Measurements from ENCODE around the gene GPR89B. TPM values are rescaled to one million over a fixed set of nuclear protein-coding genes. Genes with fewer than 3 reads are reported as not detected.

GPR89B gene
- total and polyA plus RNA-seq, 2 donors (not counting 1 experiment from before 2014, with no cell fraction given), result 19.0 to 21.7 TPM

GRCh38 chr1:147907786-147908509 is 20.3 kb upstream of the GPR89B start:
- H3K27ac ChIP-seq (ENCODE audit: insufficient read depth, low read length), result no peak overlapping the region
- H3K36me3 ChIP-seq (ENCODE audit: control insufficient read depth, insufficient read depth, low read length), result no peaks in the 10 kb centered on the region
- H4K20me1 ChIP-seq (ENCODE audit: control insufficient read depth, extremely low read depth, insufficient read depth, low read length), result no peaks in the 10 kb centered on the region
- TF ChIP-seq CTCF (conservative IDR thresholded peaks at IDR 0.05 in 1 of 2, IDR thresholded peaks at IDR 0.05 in 1 of 2; ENCODE audit: low read depth in 1 of 2, low read length in 2 of 2) (no peak), EZH2 (IDR thresholded peaks at IDR 0.05; ENCODE audit: low read length, missing control alignments) (no peak)
- H3K9ac ChIP-seq (ENCODE audit: insufficient read depth, low read length), result no peak overlapping the region
- no peaks in the 10 kb centered on the region for H3K9me3 ChIP-seq (ENCODE audit: control insufficient read depth, insufficient read depth, low read depth, low read length)
- H3K27me3 ChIP-seq (ENCODE audit: control insufficient read depth, insufficient read depth, low read length), result peaks cover 3% of the 10 kb centered on the region
- no peak overlapping the region for H3K4me3 ChIP-seq (replicated peaks in 1 of 4; ENCODE audit: control extremely low read depth in 1 of 4, insufficient read depth in 1 of 4, low read depth in 3 of 4, low read length in 4 of 4)
- H3K4me1 ChIP-seq (ENCODE audit: control insufficient read depth, extremely low read depth, insufficient read depth, low read length), result no peaks in the 10 kb centered on the region
- no peak overlapping the region for H3K4me2 ChIP-seq (ENCODE audit: extremely low read depth, insufficient read depth, low read length)
- no peaks in the 10 kb centered on the region for H3K79me2 ChIP-seq (ENCODE audit: control insufficient read depth, insufficient read depth, low read length)
- no peak overlapping the region for H2AFZ ChIP-seq (ENCODE audit: low read length)
- no peak for DNase-seq (ENCODE audit: low read depth in 2 of 2)

GRCh38 chr1:147912553-147912952 is 15.7 kb upstream of the GPR89B start:
- H3K9me3 ChIP-seq (ENCODE audit: control insufficient read depth, insufficient read depth, low read depth, low read length), result no peaks in the 10 kb centered on the region
- no peaks in the 10 kb centered on the region for H3K4me1 ChIP-seq (ENCODE audit: control insufficient read depth, extremely low read depth, insufficient read depth, low read length)
- no peaks in the 10 kb centered on the region for H3K36me3 ChIP-seq (ENCODE audit: control insufficient read depth, insufficient read depth, low read length)
- no peak overlapping the region for H3K27ac ChIP-seq (ENCODE audit: insufficient read depth, low read length)
- H4K20me1 ChIP-seq (ENCODE audit: control insufficient read depth, extremely low read depth, insufficient read depth, low read length), result no peaks in the 10 kb centered on the region
- no peak overlapping the region for H3K9ac ChIP-seq (ENCODE audit: insufficient read depth, low read length)
- TF ChIP-seq EZH2 (IDR thresholded peaks at IDR 0.05; ENCODE audit: low read length, missing control alignments) (no peak), CTCF (conservative IDR thresholded peaks at IDR 0.05 in 1 of 2, IDR thresholded peaks at IDR 0.05 in 1 of 2; ENCODE audit: low read depth in 1 of 2, low read length in 2 of 2) (no peak)
- no peak overlapping the region for H3K4me2 ChIP-seq (ENCODE audit: extremely low read depth, insufficient read depth, low read length)
- H2AFZ ChIP-seq (ENCODE audit: low read length), result no peak overlapping the region
- H3K79me2 ChIP-seq (ENCODE audit: control insufficient read depth, insufficient read depth, low read length), result no peaks in the 10 kb centered on the region
- DNase-seq (ENCODE audit: low read depth in 2 of 2), result no peak
- H3K4me3 ChIP-seq (replicated peaks in 1 of 4; ENCODE audit: control extremely low read depth in 1 of 4, insufficient read depth in 1 of 4, low read depth in 3 of 4, low read length in 4 of 4), result no peak overlapping the region
- H3K27me3 ChIP-seq (ENCODE audit: control insufficient read depth, insufficient read depth, low read length), result no peaks in the 10 kb centered on the region

GRCh38 chr1:147913362-147913942 is 14.8 kb upstream of the GPR89B start:
- H3K9ac ChIP-seq (ENCODE audit: insufficient read depth, low read length), result no peak overlapping the region
- H3K4me3 ChIP-seq (replicated peaks in 1 of 4; ENCODE audit: control extremely low read depth in 1 of 4, insufficient read depth in 1 of 4, low read depth in 3 of 4, low read length in 4 of 4), result no peak overlapping the region
- H2AFZ ChIP-seq (ENCODE audit: low read length), result no peak overlapping the region
- H3K27ac ChIP-seq (ENCODE audit: insufficient read depth, low read length), result no peak overlapping the region
- no peaks in the 10 kb centered on the region for H3K9me3 ChIP-seq (ENCODE audit: control insufficient read depth, insufficient read depth, low read depth, low read length)
- no peaks in the 10 kb centered on the region for H3K36me3 ChIP-seq (ENCODE audit: control insufficient read depth, insufficient read depth, low read length)
- TF ChIP-seq CTCF (conservative IDR thresholded peaks at IDR 0.05 in 1 of 2, IDR thresholded peaks at IDR 0.05 in 1 of 2; ENCODE audit: low read depth in 1 of 2, low read length in 2 of 2), result no peak
- no peak for TF ChIP-seq EZH2 (IDR thresholded peaks at IDR 0.05; ENCODE audit: low read length, missing control alignments)
- no peaks in the 10 kb centered on the region for H3K79me2 ChIP-seq (ENCODE audit: control insufficient read depth, insufficient read depth, low read length)
- H3K4me2 ChIP-seq (ENCODE audit: extremely low read depth, insufficient read depth, low read length), result no peak overlapping the region
- no peaks in the 10 kb centered on the region for H3K4me1 ChIP-seq (ENCODE audit: control insufficient read depth, extremely low read depth, insufficient read depth, low read length)
- no peak for DNase-seq (ENCODE audit: low read depth in 2 of 2)
- no peaks in the 10 kb centered on the region for H3K27me3 ChIP-seq (ENCODE audit: control insufficient read depth, insufficient read depth, low read length)
- no peaks in the 10 kb centered on the region for H4K20me1 ChIP-seq (ENCODE audit: control insufficient read depth, extremely low read depth, insufficient read depth, low read length)
